Keratinocyte (primary cell): ENCODE results near the gene CD276. TPM values are rescaled to one million over a fixed set of nuclear protein-coding genes. Genes with fewer than 3 reads are reported as not detected.

Source experiments
- DNase-seq: peaks from one replicate; pipeline ENCODE4 v3.0.0-alpha.2; 2011; ENCODE audit warnings: low read depth, missing footprints, low spot score
- FAIRE-seq: peaks from 2 replicates; lab custom pipeline; 2011; peaks lifted over from hg19 to GRCh38; lab: Jason Lieb, UNC
- H2AFZ ChIP-seq: 2 replicates; pipeline ENCODE4 v1.6.0; 2012; ENCODE audit warnings: low read length, control low read depth, inconsistent platforms; ENCODE audit not compliant: control insufficient read depth
- H3K27ac ChIP-seq: 2 replicates; pipeline ENCODE4 v1.5.1; 2011; ENCODE audit warnings: low read length; ENCODE audit not compliant: control insufficient read depth, insufficient read depth
- H3K27me3 ChIP-seq: 3 replicates; pipeline ENCODE4 v1.6.0; 2011; ENCODE audit warnings: low read length; ENCODE audit not compliant: control insufficient read depth, insufficient read depth; ENCODE audit errors: extremely low read depth
- H3K36me3 ChIP-seq, 2 experiments: 2 replicates in 1 of 2; 3 replicates in 1 of 2; pipeline ENCODE4 v1.5.1; 2011; ENCODE audit warnings: low read length in 2 of 2, mild to moderate bottlenecking in 1 of 2; ENCODE audit not compliant: control insufficient read depth in 2 of 2, insufficient read depth in 2 of 2; ENCODE audit errors: extremely low read depth in 1 of 2
- H3K4me1 ChIP-seq: 3 replicates; pipeline ENCODE4 v1.5.1; 2011; ENCODE audit warnings: low read length; ENCODE audit not compliant: control insufficient read depth, insufficient read depth; ENCODE audit errors: extremely low read depth
- H3K4me2 ChIP-seq: 3 replicates; pipeline ENCODE4 v1.6.0; 2011; ENCODE audit warnings: low read depth, low read length; ENCODE audit not compliant: control insufficient read depth, insufficient read depth; ENCODE audit errors: extremely low read depth
- H3K4me3 ChIP-seq, 3 experiments: fragments of 200-600 bp in 1 of 3; sonication (generic) in 1 of 3; 2 replicates in 2 of 3; 3 replicates in 1 of 3; pipeline ENCODE4 v1.5.1; 2011 to 2016; ENCODE audit warnings: low read length in 3 of 3, mild to moderate bottlenecking in 3 of 3, control low read depth in 2 of 3, inconsistent platforms in 1 of 3, low read depth in 1 of 3, mixed read lengths in 1 of 3, mixed run types in 1 of 3, moderate library complexity in 1 of 3; ENCODE audit not compliant: control insufficient read depth in 2 of 3, insufficient read depth in 2 of 3; ENCODE audit errors: extremely low read depth in 1 of 3
- H3K79me2 ChIP-seq: 2 replicates; pipeline ENCODE4 v1.6.0; 2012; ENCODE audit warnings: low read length; ENCODE audit not compliant: control insufficient read depth, insufficient read depth
- H3K9ac ChIP-seq: 3 replicates; pipeline ENCODE4 v1.6.0; 2011; ENCODE audit warnings: low read length; ENCODE audit not compliant: control insufficient read depth, insufficient read depth; ENCODE audit errors: extremely low read depth
- H3K9me1 ChIP-seq: 3 replicates; pipeline ENCODE4 v1.6.0; 2011; ENCODE audit warnings: low read length; ENCODE audit not compliant: control insufficient read depth, insufficient read depth; ENCODE audit errors: extremely low read depth
- H3K9me3 ChIP-seq: 2 replicates; pipeline ENCODE4 v1.5.1; 2012; ENCODE audit warnings: low read depth, low read length; ENCODE audit not compliant: control insufficient read depth
- H4K20me1 ChIP-seq: 3 replicates; pipeline ENCODE4 v1.6.0; 2011; ENCODE audit warnings: low read length; ENCODE audit not compliant: control insufficient read depth, insufficient read depth; ENCODE audit errors: extremely low read depth
- EZH2 ChIP-seq: IDR thresholded peaks from one replicate; pipeline ENCODE4 v1.6.1; 2012; ENCODE audit warnings: inconsistent platforms, mild to moderate bottlenecking, low read length, moderate library complexity
- dilution Hi-C: fragments of 300-500 bp; cut with MboI; formaldehyde crosslinking; loops from one replicate; pipeline ENCODE4 v1.7.0; 2020; ENCODE audit warnings: low sequenced_read_pairs; ENCODE audit not compliant: extremely low pct_ligation_motif_present
- polyA plus RNA-seq, 5 experiments: library from polyadenylated mRNA; depleted of rRNA in 3 of 5; stranded (reverse) in 3 of 5; stranded (forward) in 1 of 5; unstranded in 1 of 5; fragments of >200 nt; gene quantifications; 1 replicate in 1 of 5; 2 replicates in 3 of 5; 3 replicates in 1 of 5; pipeline versions ENCODE4 v1.2.1 to v1.2.3, GENCODE V29; 2011 to 2012; ENCODE audit warnings: missing spikeins in 2 of 5, low read depth in 1 of 5, low replicate concordance in 1 of 5
- TF ChIP-seq, protein P1 (sequence below), 3 experiments: IDR thresholded peaks in 1 of 3; conservative IDR thresholded peaks in 1 of 3; optimal IDR thresholded peaks in 1 of 3; 2 replicates in 2 of 3; 3 replicates in 1 of 3; pipeline versions ENCODE3 to v1.5.1; 2011; ENCODE audit warnings: low read length in 3 of 3, mild to moderate bottlenecking in 3 of 3, moderate library complexity in 2 of 3, control low read depth in 1 of 3, inconsistent platforms in 1 of 3; ENCODE audit not compliant: insufficient read depth in 2 of 3; ENCODE audit errors: extremely low read depth in 1 of 3

Gene CD276
- polyA plus RNA-seq, 1 donor (not counting 4 experiments of a cell fraction or from before 2014, with no cell fraction given): 62.9 TPM

GRCh38 chr15:73749971-73750370 lies 65.8 kb downstream of the CD276 start:
- Histone ChIP-seq H3K27ac (no peak overlapping the region), H3K79me2 (no peaks in the 10 kb centered on the region), H3K27me3 (peaks cover 63% of the 10 kb centered on the region), H4K20me1 (no peaks in the 10 kb centered on the region), H3K4me1 (no peaks in the 10 kb centered on the region), H2AFZ (no peak overlapping the region), H3K4me3 (no peak overlapping the region), H3K36me3 (no peaks in the 10 kb centered on the region), H3K9me1 (no peaks in the 10 kb centered on the region), H3K4me2 (no peak overlapping the region), H3K9ac (no peak overlapping the region), H3K9me3 (no peaks in the 10 kb centered on the region)
- TF ChIP-seq EZH2: no peak
- TF ChIP-seq, protein P1, sequence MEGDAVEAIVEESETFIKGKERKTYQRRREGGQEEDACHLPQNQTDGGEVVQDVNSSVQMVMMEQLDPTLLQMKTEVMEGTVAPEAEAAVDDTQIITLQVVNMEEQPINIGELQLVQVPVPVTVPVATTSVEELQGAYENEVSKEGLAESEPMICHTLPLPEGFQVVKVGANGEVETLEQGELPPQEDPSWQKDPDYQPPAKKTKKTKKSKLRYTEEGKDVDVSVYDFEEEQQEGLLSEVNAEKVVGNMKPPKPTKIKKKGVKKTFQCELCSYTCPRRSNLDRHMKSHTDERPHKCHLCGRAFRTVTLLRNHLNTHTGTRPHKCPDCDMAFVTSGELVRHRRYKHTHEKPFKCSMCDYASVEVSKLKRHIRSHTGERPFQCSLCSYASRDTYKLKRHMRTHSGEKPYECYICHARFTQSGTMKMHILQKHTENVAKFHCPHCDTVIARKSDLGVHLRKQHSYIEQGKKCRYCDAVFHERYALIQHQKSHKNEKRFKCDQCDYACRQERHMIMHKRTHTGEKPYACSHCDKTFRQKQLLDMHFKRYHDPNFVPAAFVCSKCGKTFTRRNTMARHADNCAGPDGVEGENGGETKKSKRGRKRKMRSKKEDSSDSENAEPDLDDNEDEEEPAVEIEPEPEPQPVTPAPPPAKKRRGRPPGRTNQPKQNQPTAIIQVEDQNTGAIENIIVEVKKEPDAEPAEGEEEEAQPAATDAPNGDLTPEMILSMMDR (optimal IDR thresholded peaks at IDR 0.05 in 1 of 3, IDR thresholded peaks at IDR 0.05 in 1 of 3, conservative IDR thresholded peaks at IDR 0.05 in 1 of 3; ENCODE audit: extremely low read depth in 1 of 3, insufficient read depth in 2 of 3, low read length in 3 of 3): no peak
- DNase-seq (no peak), FAIRE-seq (no peak)
- dilution Hi-C loops: no loop called here

DNA sequence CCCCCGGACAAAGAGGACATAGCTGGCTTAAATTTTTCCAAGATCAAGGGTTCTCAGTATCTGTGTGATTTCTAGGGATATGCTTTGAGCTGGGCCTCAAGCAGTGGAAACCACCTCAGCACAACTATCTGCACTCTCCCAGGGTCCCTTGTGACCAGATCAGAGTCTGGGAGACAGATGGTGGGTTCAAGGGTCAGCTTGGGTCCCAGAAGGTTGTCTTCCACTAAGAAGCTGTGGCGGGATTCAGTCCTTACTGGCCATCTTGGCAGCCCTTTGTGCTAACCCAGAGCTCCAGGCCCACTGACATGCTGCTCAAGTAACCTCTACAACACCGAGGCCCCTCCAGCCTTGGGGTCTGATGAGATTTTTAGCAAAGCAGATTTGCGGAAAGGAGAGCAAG lies 66.3 kb downstream of the CD276 start:
- TF ChIP-seq, protein P1 (optimal IDR thresholded peaks at IDR 0.05 in 1 of 3, IDR thresholded peaks at IDR 0.05 in 1 of 3, conservative IDR thresholded peaks at IDR 0.05 in 1 of 3; ENCODE audit: extremely low read depth in 1 of 3, insufficient read depth in 2 of 3, low read length in 3 of 3): no peak
- TF ChIP-seq EZH2: no peak
- Histone ChIP-seq H3K27me3 (peaks cover 63% of the 10 kb centered on the region), H3K27ac (no peak overlapping the region), H3K36me3 (no peaks in the 10 kb centered on the region), H4K20me1 (no peaks in the 10 kb centered on the region), H3K79me2 (no peaks in the 10 kb centered on the region), H3K4me3 (no peak overlapping the region), H3K4me2 (no peak overlapping the region), H2AFZ (no peak overlapping the region), H3K9me3 (no peaks in the 10 kb centered on the region), H3K4me1 (no peaks in the 10 kb centered on the region), H3K9me1 (no peaks in the 10 kb centered on the region), H3K9ac (no peak overlapping the region)
- FAIRE-seq: no peak
- DNase-seq: no peak
- dilution Hi-C loops: no loop called here
